Peyer's patch (tissue), 4 donors: ENCODE measurements around the gene DDR2. TPM values are rescaled to one million over a fixed set of nuclear protein-coding genes. Genes with fewer than 3 reads are reported as not detected.
A peak's percentile ranks its signal among the peaks of the same experiment; 100 is the strongest.

Experiments used
- DNase-seq, 3 donors: peaks; one replicate each; pipeline ENCODE4 v3.0.0-alpha.2; 2017 to 2019
- H3K27ac ChIP-seq, 4 donors: fragments of 200-600 bp; sonication (generic); one replicate each; pipeline ENCODE4 v1.5.1; 2016 to 2019
- H3K27me3 ChIP-seq, 2 donors: fragments of 200-600 bp; sonication (generic); one replicate each; pipeline ENCODE4 v1.5.1; 2019
- H3K36me3 ChIP-seq, 3 donors: fragments of 200-600 bp; sonication (generic); one replicate each; pipeline ENCODE4 v1.5.1; 2016 to 2019
- H3K4me1 ChIP-seq, 4 donors: fragments of 200-600 bp; sonication (generic); one replicate each; pipeline ENCODE4 v1.5.1; 2016 to 2019
- H3K4me3 ChIP-seq, 4 donors: fragments of 200-600 bp; sonication (generic); 1 replicate in 3 of 4; 2 replicates in 1 of 4; pipeline ENCODE4 v1.5.1; 2016 to 2019; ENCODE audit warnings: mild to moderate bottlenecking in 1 of 4
- H3K9me3 ChIP-seq, 4 donors: fragments of 200-600 bp; sonication (generic); one replicate each; pipeline ENCODE4 v1.5.1; 2016 to 2019; ENCODE audit warnings: mild to moderate bottlenecking in 1 of 4
- CTCF ChIP-seq, 6 experiments: fragments of 450-650 bp in 4 of 6; fragments of 200-600 bp in 2 of 6; sonication (generic) in 1 of 6; IDR thresholded peaks; one replicate each; pipeline ENCODE4 v1.5.1; 2017 to 2019; ENCODE audit warnings: antibody characterized with exemption in 6 of 6, mild to moderate bottlenecking in 3 of 6, moderate library complexity in 1 of 6
- POLR2A ChIP-seq, 2 donors: fragments of 450-650 bp; IDR thresholded peaks; one replicate each; pipeline ENCODE4 v1.5.1; 2017; ENCODE audit warnings: antibody characterized with exemption in 2 of 2, mild to moderate bottlenecking in 2 of 2, moderate library complexity in 2 of 2
- total RNA-seq, 4 donors: library from RNA; depleted of rRNA; stranded (reverse); fragments of >200 nt; gene quantifications; one replicate each; pipeline ENCODE4 v1.1.0, GENCODE V29; 2016

DDR2 gene
- total RNA-seq, 4 donors from 2014 or later, result 14.9 to 112 (median 37.2) TPM

- Histone ChIP-seq H3K4me3 (no peak overlapping the region), H3K27me3 (no peaks in the 10 kb centered on the region), H3K9me3 (no peaks in the 10 kb centered on the region), H3K36me3 (no peaks in the 10 kb centered on the region), H3K4me1 (peaks cover 0 to 3% (median 0%) of the 10 kb centered on the region in 4 donors), H3K27ac (peak overlapping the region in 3 of 4 donors; percentile 28 to 59 (median 33))
- TF ChIP-seq CTCF (IDR thresholded peaks at IDR 0.05), result no peak
- no peak for TF ChIP-seq POLR2A (IDR thresholded peaks at IDR 0.05)
- no peak for DNase-seq
These were observed 38.8 kb downstream of the DDR2 start for GRCh38 chr1:162670928-162671663.

GRCh38 chr1:162671664-162672410 is 39.6 kb downstream of the DDR2 start:
- TF ChIP-seq POLR2A (IDR thresholded peaks at IDR 0.05), result no peak
- TF ChIP-seq CTCF (IDR thresholded peaks at IDR 0.05), result no peak
- Histone ChIP-seq H3K27ac (peak overlapping the region in 1 of 4 donors; percentile 17), H3K36me3 (no peaks in the 10 kb centered on the region), H3K4me1 (peaks cover 0 to 3% (median 0%) of the 10 kb centered on the region in 4 donors), H3K27me3 (no peaks in the 10 kb centered on the region), H3K4me3 (no peak overlapping the region), H3K9me3 (no peaks in the 10 kb centered on the region)
- DNase-seq, result no peak

GRCh38 chr1:162672622-162673260 is 40.5 kb downstream of the DDR2 start:
- Histone ChIP-seq H3K36me3 (no peaks in the 10 kb centered on the region), H3K4me1 (peaks cover 0 to 3% (median 0%) of the 10 kb centered on the region in 4 donors), H3K9me3 (no peaks in the 10 kb centered on the region), H3K4me3 (no peak overlapping the region), H3K27ac (peak overlapping the region in 1 of 4 donors; percentile 17), H3K27me3 (no peaks in the 10 kb centered on the region)
- DNase-seq, result no peak
- TF ChIP-seq POLR2A (IDR thresholded peaks at IDR 0.05) (no peak), CTCF (IDR thresholded peaks at IDR 0.05) (no peak)

GRCh38 chr1:162674034-162674608 is 41.9 kb downstream of the DDR2 start:
- TF ChIP-seq CTCF (IDR thresholded peaks at IDR 0.05) (no peak), POLR2A (IDR thresholded peaks at IDR 0.05) (no peak)
- Histone ChIP-seq H3K27ac (peak overlapping the region in 1 of 4 donors; percentile 41), H3K4me3 (no peak overlapping the region), H3K27me3 (no peaks in the 10 kb centered on the region), H3K4me1 (peaks cover 0 to 3% (median 0%) of the 10 kb centered on the region in 4 donors), H3K9me3 (no peaks in the 10 kb centered on the region), H3K36me3 (no peaks in the 10 kb centered on the region)
- no peak for DNase-seq

- TF ChIP-seq POLR2A (IDR thresholded peaks at IDR 0.05) (no peak), CTCF (IDR thresholded peaks at IDR 0.05) (no peak)
- no peaks in the 10 kb centered on the region for H3K4me1 ChIP-seq
These were observed 43.8 kb downstream of the DDR2 start for GRCh38 chr1:162676087-162676486.

More at GRCh38 chr1:162676087-162676486, 43.8 kb downstream of the DDR2 start:
- no peak overlapping the region for H3K4me3 ChIP-seq
- DNase-seq, result no peak
- H3K36me3 ChIP-seq, result no peaks in the 10 kb centered on the region
- no peaks in the 10 kb centered on the region for H3K9me3 ChIP-seq
- no peaks in the 10 kb centered on the region for H3K27me3 ChIP-seq
- peak overlapping the region in 3 of 4 donors; percentile 3 to 46 (median 38) for H3K27ac ChIP-seq
